Measurements from ENCODE around the gene PKMYT1.

- TF ChIP-seq, protein P1, sequence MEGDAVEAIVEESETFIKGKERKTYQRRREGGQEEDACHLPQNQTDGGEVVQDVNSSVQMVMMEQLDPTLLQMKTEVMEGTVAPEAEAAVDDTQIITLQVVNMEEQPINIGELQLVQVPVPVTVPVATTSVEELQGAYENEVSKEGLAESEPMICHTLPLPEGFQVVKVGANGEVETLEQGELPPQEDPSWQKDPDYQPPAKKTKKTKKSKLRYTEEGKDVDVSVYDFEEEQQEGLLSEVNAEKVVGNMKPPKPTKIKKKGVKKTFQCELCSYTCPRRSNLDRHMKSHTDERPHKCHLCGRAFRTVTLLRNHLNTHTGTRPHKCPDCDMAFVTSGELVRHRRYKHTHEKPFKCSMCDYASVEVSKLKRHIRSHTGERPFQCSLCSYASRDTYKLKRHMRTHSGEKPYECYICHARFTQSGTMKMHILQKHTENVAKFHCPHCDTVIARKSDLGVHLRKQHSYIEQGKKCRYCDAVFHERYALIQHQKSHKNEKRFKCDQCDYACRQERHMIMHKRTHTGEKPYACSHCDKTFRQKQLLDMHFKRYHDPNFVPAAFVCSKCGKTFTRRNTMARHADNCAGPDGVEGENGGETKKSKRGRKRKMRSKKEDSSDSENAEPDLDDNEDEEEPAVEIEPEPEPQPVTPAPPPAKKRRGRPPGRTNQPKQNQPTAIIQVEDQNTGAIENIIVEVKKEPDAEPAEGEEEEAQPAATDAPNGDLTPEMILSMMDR (IDR thresholded peaks at IDR 0.05) = no peak
- no peak for TF ChIP-seq POLR2A (IDR thresholded peaks at IDR 0.05)
Observed at GRCh38 chr16:3019594-3020246, 39.5 kb upstream of the PKMYT1 start.
